Sigmoid colon (tissue), 7 donors: Measurements from ENCODE around the gene AKR1B1. TPM values are rescaled to one million over a fixed set of nuclear protein-coding genes. Genes with fewer than 3 reads are reported as not detected.

ENCODE experiments used
- DNase-seq: peaks from one replicate; pipeline ENCODE4 v3.0.0-alpha.2; 2019
- H3K27ac ChIP-seq, 4 donors: fragments of 200-600 bp; sonication (generic); one replicate each; pipeline ENCODE4 v1.5.1; 2016 to 2019; ENCODE audit warnings: mild to moderate bottlenecking in 1 of 4
- H3K27me3 ChIP-seq, 3 donors: fragments of 200-600 bp; sonication (generic); one replicate each; pipeline ENCODE4 v1.5.1; 2019; ENCODE audit warnings: mild to moderate bottlenecking in 1 of 3
- H3K36me3 ChIP-seq, 4 donors: fragments of 200-600 bp; sonication (generic); one replicate each; pipeline ENCODE4 v1.5.1; 2016 to 2019
- H3K4me1 ChIP-seq, 4 donors: fragments of 200-600 bp; sonication (generic); one replicate each; pipeline ENCODE4 v1.5.1; 2017 to 2019
- H3K4me3 ChIP-seq, 4 donors: fragments of 200-600 bp; sonication (generic); one replicate each; pipeline ENCODE4 v1.5.1; 2017 to 2019; ENCODE audit warnings: mild to moderate bottlenecking in 2 of 4, moderate library complexity in 1 of 4
- H3K9me3 ChIP-seq, 4 donors: fragments of 200-600 bp in 3 of 4; sonication (generic) in 3 of 4; one replicate each; pipeline versions ENCODE4 v1.5.1 to v1.6.1; 2013 to 2019
- CTCF ChIP-seq, 4 experiments: fragments of 450-650 bp in 3 of 4; fragments of 200-600 bp in 1 of 4; IDR thresholded peaks; one replicate each; pipeline ENCODE4 v1.5.1; 2016 to 2019; ENCODE audit warnings: antibody characterized with exemption in 4 of 4, mild to moderate bottlenecking in 3 of 4, moderate library complexity in 2 of 4
- EP300 ChIP-seq, 4 donors: sonication (generic); formaldehyde crosslinking; IDR thresholded peaks; one replicate each; pipeline ENCODE4 v1.6.1; 2017; ENCODE audit warnings: antibody characterized with exemption in 4 of 4
- POLR2A ChIP-seq, 2 donors: fragments of 450-650 bp; IDR thresholded peaks; one replicate each; pipeline ENCODE4 v1.6.1; 2016; ENCODE audit warnings: antibody characterized with exemption in 2 of 2, mild to moderate bottlenecking in 2 of 2, moderate library complexity in 2 of 2
- POLR2AphosphoS5 ChIP-seq, 4 donors: sonication (generic); formaldehyde crosslinking; IDR thresholded peaks; one replicate each; pipeline ENCODE4 v1.6.1; 2017; ENCODE audit warnings: antibody characterized with exemption in 4 of 4
- WGBS, 2 donors: extraction: QIAGEN DNeasy Blood & Tissue Kit; methylation state at CpG; one replicate each; pipeline ENCODE4 v1.1.7; 2013; 5-methylcytosine and 5-hydroxymethylcytosine counted together
- intact Hi-C: fragments of 100-400 bp; cut with DNase I; formaldehyde crosslinking; loops from one replicate; pipeline ENCODE4 v1.15.1; 2023
- polyA plus RNA-seq, 3 donors: library from polyadenylated mRNA; stranded (reverse); fragments of 200-250 nt; gene quantifications; one replicate each; pipeline ENCODE4 v1.2.3, GENCODE V29; 2013
- total RNA-seq, 4 donors: library from RNA; depleted of rRNA; stranded (reverse); fragments of >200 nt; gene quantifications; one replicate each; pipeline ENCODE4 v1.1.0, GENCODE V29; 2016
- donor health status: healthy with polysubstance abuse.
- donor health status: Bipolar disorder and iron deficiency.
- donor health status: healthy.

Gene AKR1B1
- total and polyA plus RNA-seq, 7 donors: 35.8 to 59.2 (median 46.7) TPM

GRCh38 chr7:134483296-134483695, 24.4 kb upstream of the AKR1B1 start:
- TF ChIP-seq POLR2A (IDR thresholded peaks at IDR 0.05): no peak
- no peak for TF ChIP-seq POLR2AphosphoS5 (IDR thresholded peaks at IDR 0.05)
- no peak for TF ChIP-seq EP300 (IDR thresholded peaks at IDR 0.05)
- TF ChIP-seq CTCF (IDR thresholded peaks at IDR 0.05): no peak
- intact Hi-C loops: no loop called here
- DNase-seq: no peak
- no peak overlapping the region for H3K4me3 ChIP-seq
- no peaks in the 10 kb centered on the region for H3K27me3 ChIP-seq
- H3K36me3 ChIP-seq: no peaks in the 10 kb centered on the region
- peaks cover 0 to 3% (median 0%) of the 10 kb centered on the region in 4 donors for H3K9me3 ChIP-seq
- no peak overlapping the region for H3K27ac ChIP-seq
- 53 to 77% methylated on average over 2 of the region's 2 CpGs for WGBS, 2 donors
- no peaks in the 10 kb centered on the region for H3K4me1 ChIP-seq

GRCh38 chr7:134482858-134483257, 24.0 kb upstream of the AKR1B1 start:
- DNase-seq: no peak
- Histone ChIP-seq H3K36me3 (no peaks in the 10 kb centered on the region), H3K4me3 (no peak overlapping the region), H3K9me3 (peaks cover 0 to 3% (median 0%) of the 10 kb centered on the region in 4 donors), H3K27me3 (no peaks in the 10 kb centered on the region), H3K4me1 (no peaks in the 10 kb centered on the region), H3K27ac (no peak overlapping the region)
- intact Hi-C loops: no loop called here
- TF ChIP-seq CTCF (IDR thresholded peaks at IDR 0.05): no peak
- TF ChIP-seq EP300 (IDR thresholded peaks at IDR 0.05): no peak
- TF ChIP-seq POLR2AphosphoS5 (IDR thresholded peaks at IDR 0.05): no peak

GRCh38 chr7:134481167-134481566, 22.3 kb upstream of the AKR1B1 start:
- intact Hi-C loops: no loop called here
- no peak for DNase-seq

GRCh38 chr7:134480730-134481129, 21.8 kb upstream of the AKR1B1 start:
- Histone ChIP-seq H3K4me3 (no peak overlapping the region), H3K27me3 (no peaks in the 10 kb centered on the region), H3K27ac (no peak overlapping the region), H3K4me1 (no peaks in the 10 kb centered on the region), H3K9me3 (peaks cover 0 to 3% (median 0%) of the 10 kb centered on the region in 4 donors), H3K36me3 (no peaks in the 10 kb centered on the region)
- WGBS, 2 donors: 55 to 71% methylated on average over 2 of the region's 2 CpGs
- DNase-seq: no peak
- no peak for TF ChIP-seq POLR2AphosphoS5 (IDR thresholded peaks at IDR 0.05)
- TF ChIP-seq CTCF (IDR thresholded peaks at IDR 0.05): no peak
- TF ChIP-seq EP300 (IDR thresholded peaks at IDR 0.05): no peak
- no peak for TF ChIP-seq POLR2A (IDR thresholded peaks at IDR 0.05)
- intact Hi-C loops: no loop called here

More at GRCh38 chr7:134481167-134481566, 22.3 kb upstream of the AKR1B1 start:
- Histone ChIP-seq H3K27ac (no peak overlapping the region), H3K36me3 (no peaks in the 10 kb centered on the region), H3K27me3 (no peaks in the 10 kb centered on the region), H3K4me1 (no peaks in the 10 kb centered on the region), H3K4me3 (no peak overlapping the region), H3K9me3 (peaks cover 0 to 3% (median 0%) of the 10 kb centered on the region in 4 donors)
- TF ChIP-seq POLR2A (IDR thresholded peaks at IDR 0.05) (no peak), EP300 (IDR thresholded peaks at IDR 0.05) (no peak), POLR2AphosphoS5 (IDR thresholded peaks at IDR 0.05) (no peak), CTCF (IDR thresholded peaks at IDR 0.05) (no peak)
- 85 to 91% methylated on average over 3 of the region's 3 CpGs for WGBS, 2 donors

- no peak for TF ChIP-seq POLR2AphosphoS5 (IDR thresholded peaks at IDR 0.05)
- no peak for DNase-seq
- H3K4me1 ChIP-seq: no peaks in the 10 kb centered on the region
- H3K27ac ChIP-seq: no peak overlapping the region
- no peaks in the 10 kb centered on the region for H3K36me3 ChIP-seq
- no peak overlapping the region for H3K4me3 ChIP-seq
- H3K27me3 ChIP-seq: no peaks in the 10 kb centered on the region
- H3K9me3 ChIP-seq: peaks cover 0 to 3% (median 0%) of the 10 kb centered on the region in 4 donors
- intact Hi-C loops: no loop called here
Measured at GRCh38 chr7:134480202-134480601, 21.3 kb upstream of the AKR1B1 start.
